GM18873 (cell line): ENCODE results near the gene TMEM131L.
"Not testable (repeated sequence)": the region's sequence is repeated elsewhere in the genome, so short reads cannot be mapped to it uniquely, and the experiment has no call there.

ENCODE experiments used
- ATAC-seq: cut with Tn5 transposase; IDR thresholded peaks from one replicate; pipeline ENCODE4 v1.9.1; 2021; ENCODE audit warnings: mild to moderate bottlenecking, moderate library complexity, moderate number of reproducible peaks; ENCODE audit not compliant: unreplicated experiment, low FRiP score

Gene TMEM131L

GRCh38 chr4:153639833-153640802, 174.0 kb downstream of the TMEM131L start:
- ATAC-seq, result no peak

GRCh38 chr4:153641532-153641931, 175.4 kb downstream of the TMEM131L start:
- ATAC-seq, result no peak

- ATAC-seq, result peak; percentile 86
Observed at GRCh38 chr4:153643406-153644383, 177.5 kb downstream of the TMEM131L start.

GRCh38 chr4:153645183-153645582, 179.0 kb downstream of the TMEM131L start:
- no peak for ATAC-seq

GRCh38 chr4:153646261-153646660, 180.1 kb downstream of the TMEM131L start:
- ATAC-seq, result no peak

- no peak for ATAC-seq
Observed at GRCh38 chr4:153646978-153647377, 180.8 kb downstream of the TMEM131L start.

GRCh38 chr4:153647975-153648374, 181.8 kb downstream of the TMEM131L start:
- ATAC-seq, result no peak

GRCh38 chr4:153649572-153649991, 183.4 kb downstream of the TMEM131L start:
- ATAC-seq, result no peak

GRCh38 chr4:153651116-153651515, 185.0 kb downstream of the TMEM131L start:
- ATAC-seq, result no peak

- ATAC-seq, result no peak
Observed at GRCh38 chr4:153651587-153651986, 185.4 kb downstream of the TMEM131L start.

- ATAC-seq, result no peak
Observed at GRCh38 chr4:153652051-153652784, 186.1 kb downstream of the TMEM131L start.

- no peak for ATAC-seq
Observed at GRCh38 chr4:153655002-153655541, 188.9 kb downstream of the TMEM131L start.

GRCh38 chr4:153655928-153656327, 189.8 kb downstream of the TMEM131L start:
- ATAC-seq, result no peak

GRCh38 chr4:153661215-153661822, 195.2 kb downstream of the TMEM131L start:
- ATAC-seq, result no peak

- no peak for ATAC-seq
Observed at GRCh38 chr4:153661908-153662307, 195.7 kb downstream of the TMEM131L start.

GRCh38 chr4:153663667-153664066, 197.5 kb downstream of the TMEM131L start:
- ATAC-seq, result no peak

GRCh38 chr4:153666505-153666904, 200.3 kb downstream of the TMEM131L start:
- not testable (repeated sequence) for ATAC-seq

- ATAC-seq, result no peak
Observed at GRCh38 chr4:153668647-153669046, 202.5 kb downstream of the TMEM131L start.

- ATAC-seq, result no peak
Observed at GRCh38 chr4:153669838-153670237, 203.7 kb downstream of the TMEM131L start.
